WTC11 (cell line): ENCODE data around the gene ARHGAP6. TPM values are rescaled to one million over a fixed set of nuclear protein-coding genes. Genes with fewer than 3 reads are reported as not detected.

Experiments used
- ATAC-seq: fragments of 200-7000 bp; cut with Tn5 transposase; 2 replicates; pipeline ENCODE4 v1.10.0; 2021; ENCODE audit warnings: mild to moderate bottlenecking, moderate library complexity
- CTCF ChIA-PET: fragments of 300-600 bp; sonication (Branson Sonifier 250); formaldehyde crosslinking; loops from one replicate; lab custom pipeline; 2021; ENCODE audit warnings: antibody characterized with exemption; lab: Charles Lee
- POLR2A ChIA-PET: fragments of 350-600 bp; sonication (Branson Sonifier 250); formaldehyde crosslinking; loops from one replicate; lab custom pipeline; 2021; ENCODE audit warnings: antibody characterized with exemption; lab: Charles Lee
- DNase-seq: peaks from one replicate; pipeline ENCODE4 v3.0.0; 2021; ENCODE audit warnings: low spot score
- H3K27ac Mint-ChIP-seq: 2 replicates; pipeline ENCODE4 v1.8.0; 2021; ENCODE audit warnings: mixed read lengths
- H3K27me3 Mint-ChIP-seq: 2 replicates; pipeline ENCODE4 v1.8.0; 2021; ENCODE audit warnings: low read depth, mild to moderate bottlenecking, moderate library complexity, mixed read lengths
- H3K36me3 Mint-ChIP-seq: 2 replicates; pipeline ENCODE4 v1.8.0; 2021; ENCODE audit warnings: mixed read lengths
- H3K4me1 Mint-ChIP-seq: 2 replicates; pipeline ENCODE4 v1.8.0; 2022; ENCODE audit warnings: mixed read lengths
- H3K4me3 Mint-ChIP-seq: 2 replicates; pipeline ENCODE4 v1.8.0; 2021; ENCODE audit warnings: mild to moderate bottlenecking, moderate library complexity, mixed read lengths
- H3K9me3 Mint-ChIP-seq: 2 replicates; pipeline ENCODE4 v1.8.0; 2021; ENCODE audit warnings: mixed read lengths
- ATF1 ChIP-seq: sonication (generic); formaldehyde crosslinking; IDR thresholded peaks from 2 replicates; pipeline ENCODE4 v1.8.1; 2023; ENCODE audit warnings: mild to moderate bottlenecking, moderate library complexity, missing genetic modification reagents
- CBFB ChIP-seq: sonication (generic); formaldehyde crosslinking; IDR thresholded peaks from 2 replicates; pipeline ENCODE4 v1.8.1; 2022; ENCODE audit warnings: mild to moderate bottlenecking, low read depth, missing genetic modification reagents
- CREB1 ChIP-seq: sonication (generic); formaldehyde crosslinking; IDR thresholded peaks from 2 replicates; pipeline ENCODE4 v1.8.0; 2023; ENCODE audit warnings: mild to moderate bottlenecking, missing genetic modification reagents
- ESRRA ChIP-seq: sonication (generic); formaldehyde crosslinking; IDR thresholded peaks from 2 replicates; pipeline ENCODE4 v1.8.1; 2022; ENCODE audit warnings: mild to moderate bottlenecking, missing genetic modification reagents, borderline replicate concordance
- FOXJ3 ChIP-seq: sonication (generic); formaldehyde crosslinking; IDR thresholded peaks from 2 replicates; pipeline ENCODE4 v1.9.0; 2021; ENCODE audit warnings: missing genetic modification reagents, mild to moderate bottlenecking, borderline replicate concordance
- FOXK1 ChIP-seq: sonication (generic); formaldehyde crosslinking; IDR thresholded peaks from 2 replicates; pipeline ENCODE4 v1.8.0; 2022; ENCODE audit warnings: mild to moderate bottlenecking, moderate library complexity, missing genetic modification reagents
- GRHL2 ChIP-seq: fragments of 250-450 bp; sonication (Bioruptor Pico); IDR thresholded peaks from 2 replicates; pipeline ENCODE4 v1.8.0; 2022; ENCODE audit warnings: mild to moderate bottlenecking, moderate library complexity; ENCODE audit not compliant: insufficient replicate concordance, severe bottlenecking
- HMGA2 ChIP-seq: fragments of 250-450 bp; sonication (Bioruptor Pico); IDR thresholded peaks from 2 replicates; pipeline ENCODE4 v1.4.0; 2021; ENCODE audit warnings: mild to moderate bottlenecking, moderate library complexity
- KAT7 ChIP-seq: sonication (generic); formaldehyde crosslinking; IDR thresholded peaks from 2 replicates; pipeline ENCODE4 v1.8.1; 2023; ENCODE audit warnings: missing genetic modification reagents, mild to moderate bottlenecking, borderline replicate concordance
- MXD4 ChIP-seq: fragments of 250-450 bp; sonication (Bioruptor Pico); IDR thresholded peaks from 2 replicates; pipeline ENCODE4 v1.8.0; 2021; ENCODE audit warnings: mild to moderate bottlenecking, moderate library complexity, borderline replicate concordance
- NFYB ChIP-seq: sonication (generic); formaldehyde crosslinking; conservative IDR thresholded peaks from 2 replicates; pipeline ENCODE4 v1.8.0; 2022; ENCODE audit warnings: low read depth, missing genetic modification reagents
- SOX15 ChIP-seq: fragments of 250-450 bp; sonication (Bioruptor Pico); IDR thresholded peaks from 2 replicates; pipeline ENCODE4 v1.9.0; 2021; ENCODE audit warnings: mild to moderate bottlenecking
- SP1 ChIP-seq: sonication (generic); formaldehyde crosslinking; conservative IDR thresholded peaks from 2 replicates; pipeline ENCODE4 v1.8.1; 2022; ENCODE audit warnings: missing genetic modification reagents
- TCF7 ChIP-seq: sonication (generic); formaldehyde crosslinking; IDR thresholded peaks from 2 replicates; pipeline ENCODE4 v1.8.0; 2022; ENCODE audit warnings: mild to moderate bottlenecking, low read depth, missing genetic modification reagents, moderate library complexity
- ZNF138 ChIP-seq: sonication (generic); formaldehyde crosslinking; conservative IDR thresholded peaks from 2 replicates; pipeline ENCODE4 v1.8.1; 2022; ENCODE audit warnings: mild to moderate bottlenecking, moderate library complexity, missing genetic modification reagents
- ZNF219 ChIP-seq: sonication (generic); formaldehyde crosslinking; IDR thresholded peaks from 2 replicates; pipeline ENCODE4 v1.8.0; 2023; ENCODE audit warnings: missing genetic modification reagents, mild to moderate bottlenecking, borderline replicate concordance
- ZNF232 ChIP-seq: sonication (generic); formaldehyde crosslinking; IDR thresholded peaks from 2 replicates; pipeline ENCODE4 v1.8.0; 2022; ENCODE audit warnings: mild to moderate bottlenecking, missing genetic modification reagents
- ZNF263 ChIP-seq: sonication (generic); formaldehyde crosslinking; IDR thresholded peaks from 2 replicates; pipeline ENCODE4 v1.8.1; 2022; ENCODE audit warnings: low read depth, mild to moderate bottlenecking, moderate library complexity, missing genetic modification reagents
- ZNF317 ChIP-seq: sonication (generic); formaldehyde crosslinking; IDR thresholded peaks from 2 replicates; pipeline ENCODE4 v1.8.1; 2023; ENCODE audit warnings: low read depth, mild to moderate bottlenecking, moderate library complexity, missing genetic modification reagents, borderline replicate concordance
- ZNF396 ChIP-seq: fragments of 250-450 bp; sonication (Bioruptor Pico); IDR thresholded peaks from 2 replicates; pipeline ENCODE4 v1.8.0; 2021; ENCODE audit warnings: mild to moderate bottlenecking, moderate library complexity, borderline replicate concordance
- ZNF416 ChIP-seq: fragments of 250-450 bp; sonication (Bioruptor Pico); IDR thresholded peaks from 2 replicates; pipeline ENCODE4 v1.9.0; 2021; ENCODE audit warnings: mild to moderate bottlenecking, inconsistent platforms
- ZNF423 ChIP-seq: fragments of 250-450 bp; sonication (Bioruptor Pico); IDR thresholded peaks from 2 replicates; pipeline ENCODE4 v2.1.2; 2022; ENCODE audit warnings: mild to moderate bottlenecking, moderate library complexity
- ZNF671 ChIP-seq: fragments of 250-450 bp; sonication (Bioruptor Pico); IDR thresholded peaks from 2 replicates; pipeline ENCODE4 v1.8.0; 2021; ENCODE audit warnings: mild to moderate bottlenecking
- total RNA-seq: library from RNA; stranded (reverse); gene quantifications from 3 replicates; pipeline ENCODE4 v1.2.3, GENCODE V29; 2021
- TF ChIP-seq, protein P1 (sequence below): sonication (generic); formaldehyde crosslinking; IDR thresholded peaks from 2 replicates; pipeline ENCODE4 v1.8.0; 2022; ENCODE audit warnings: mild to moderate bottlenecking, missing genetic modification reagents
- TF ChIP-seq, protein P2 (sequence below): fragments of 250-450 bp; sonication (Bioruptor Pico); conservative IDR thresholded peaks from 2 replicates; pipeline ENCODE4 v1.9.0; 2021; ENCODE audit warnings: mild to moderate bottlenecking
- TF ChIP-seq, protein P3 (sequence below): fragments of 200-600 bp; IDR thresholded peaks from 2 replicates; pipeline ENCODE4 v1.8.0; 2022; ENCODE audit warnings: antibody characterized with exemption
- TF ChIP-seq, protein P4 (sequence below): sonication (generic); formaldehyde crosslinking; IDR thresholded peaks from 2 replicates; pipeline ENCODE4 v1.8.1; 2022; ENCODE audit warnings: missing genetic modification reagents, borderline replicate concordance
- TF ChIP-seq, protein P5 (sequence below): fragments of 250-450 bp; sonication (Bioruptor Pico); IDR thresholded peaks from 2 replicates; pipeline ENCODE4 v1.8.0; 2021; ENCODE audit warnings: mild to moderate bottlenecking

Gene ARHGAP6
- total RNA-seq, 1 experiment from 2014 or later = 1.0 TPM

DNA sequence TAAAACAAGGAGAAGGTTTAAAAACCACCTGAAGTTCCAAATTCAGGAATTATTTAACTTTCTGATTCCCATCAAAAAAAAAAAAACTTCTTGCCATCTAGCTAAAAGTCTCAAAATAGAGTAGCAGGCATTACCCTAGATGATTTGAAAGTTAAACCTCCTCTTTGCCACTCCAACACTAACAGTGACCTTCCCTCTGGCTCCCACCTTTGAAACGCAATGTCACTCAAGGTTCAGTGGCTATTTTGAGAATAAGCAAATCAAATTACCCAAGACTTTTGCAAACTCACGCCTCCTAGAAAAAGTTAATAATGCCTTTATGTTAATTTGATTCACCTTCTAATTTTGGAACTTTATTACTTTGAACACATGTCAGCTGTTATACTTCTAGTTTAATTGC is 103.2 kb downstream of the ARHGAP6 start:
- Mint-ChIP-seq H3K4me3 (no peak overlapping the region), H3K9me3 (no peaks in the 10 kb centered on the region), H3K36me3 (no peaks in the 10 kb centered on the region), H3K27me3 (peaks cover 93% of the 10 kb centered on the region), H3K4me1 (peaks cover 9% of the 10 kb centered on the region), H3K27ac (no peak overlapping the region)
- DNase-seq (no peak), ATAC-seq (no peak)
- TF ChIP-seq KAT7 (CRISPR knock-in tag) = no peak
- no peak for TF ChIP-seq ZNF219
- no peak for TF ChIP-seq GRHL2 (CRISPR knock-in tag)
- no peak for TF ChIP-seq ESRRA
- TF ChIP-seq, protein P1, sequence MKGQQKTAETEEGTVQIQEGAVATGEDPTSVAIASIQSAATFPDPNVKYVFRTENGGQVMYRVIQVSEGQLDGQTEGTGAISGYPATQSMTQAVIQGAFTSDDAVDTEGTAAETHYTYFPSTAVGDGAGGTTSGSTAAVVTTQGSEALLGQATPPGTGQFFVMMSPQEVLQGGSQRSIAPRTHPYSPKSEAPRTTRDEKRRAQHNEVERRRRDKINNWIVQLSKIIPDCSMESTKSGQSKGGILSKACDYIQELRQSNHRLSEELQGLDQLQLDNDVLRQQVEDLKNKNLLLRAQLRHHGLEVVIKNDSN = no peak
- TF ChIP-seq ZNF232 (CRISPR knock-in tag) = no peak
- no peak for TF ChIP-seq ATF1 (CRISPR knock-in tag)
- TF ChIP-seq ZNF423 (CRISPR knock-in tag) = no peak
- no peak for TF ChIP-seq NFYB (CRISPR knock-in tag)
- no peak for TF ChIP-seq ZNF671 (CRISPR knock-in tag)
- TF ChIP-seq HMGA2 (CRISPR knock-in tag) = no peak
- no peak for TF ChIP-seq FOXK1 (CRISPR knock-in tag)
- TF ChIP-seq ZNF138 (CRISPR knock-in tag) = no peak
- TF ChIP-seq CBFB (CRISPR knock-in tag) = no peak
- no peak for TF ChIP-seq TCF7 (CRISPR knock-in tag)
- TF ChIP-seq SOX15 (CRISPR knock-in tag) = no peak
- TF ChIP-seq SP1 = no peak
- TF ChIP-seq, protein P2, sequence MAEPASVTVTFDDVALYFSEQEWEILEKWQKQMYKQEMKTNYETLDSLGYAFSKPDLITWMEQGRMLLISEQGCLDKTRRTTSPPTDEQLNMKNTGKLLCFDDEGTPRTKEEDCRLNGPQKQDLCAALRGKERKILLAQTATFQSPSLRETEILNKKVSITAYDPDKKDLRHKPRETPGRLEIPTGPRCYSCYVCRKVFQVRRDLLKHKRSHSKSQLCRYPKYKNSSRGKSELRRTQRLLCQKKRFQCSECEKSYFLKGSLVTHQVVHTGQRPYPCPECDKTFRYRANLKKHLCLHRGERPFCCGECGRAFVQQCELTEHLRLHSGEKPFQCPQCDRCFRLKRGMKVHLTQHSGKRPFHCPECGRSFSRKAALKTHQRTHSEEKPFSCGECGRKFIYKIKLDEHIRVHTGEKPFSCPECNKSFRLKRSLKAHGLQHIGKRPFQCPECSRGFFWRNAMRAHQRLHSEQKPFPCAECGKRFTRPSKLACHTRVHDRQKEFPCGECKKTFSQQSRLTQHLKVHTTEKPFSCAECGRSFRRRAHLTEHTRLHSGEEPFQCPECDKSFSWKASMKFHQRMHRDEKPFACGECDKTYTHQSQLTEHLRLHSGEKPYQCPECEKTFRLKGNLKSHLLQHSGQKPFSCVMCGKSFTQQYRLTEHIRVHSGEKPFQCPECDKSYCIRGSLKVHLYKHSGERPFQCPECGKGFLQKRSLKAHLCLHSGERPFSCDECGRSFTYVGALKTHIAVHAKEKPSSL (CRISPR knock-in tag) = no peak
- TF ChIP-seq ZNF317 (CRISPR knock-in tag) = no peak
- POLR2A ChIA-PET = no interaction called here
- CTCF ChIA-PET = no interaction called here

DNA sequence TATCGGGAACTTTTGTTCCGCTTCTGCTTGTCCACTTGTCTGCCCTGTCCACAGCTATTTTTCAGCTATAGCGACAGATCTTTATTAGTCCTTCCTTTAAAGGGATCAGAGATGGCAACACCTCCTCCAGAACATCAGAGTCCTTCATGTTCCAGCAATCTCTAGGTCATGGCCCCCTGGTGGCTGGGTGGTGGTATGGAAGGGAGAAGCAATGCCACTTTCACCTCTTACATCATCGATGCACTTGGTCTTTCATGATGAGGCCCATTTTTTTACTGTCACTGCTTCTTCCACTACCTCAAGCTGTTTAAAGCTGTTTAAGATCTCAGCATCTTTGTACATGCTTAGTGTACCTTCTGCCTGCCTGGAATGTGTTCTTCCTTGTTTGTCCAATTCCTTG is 106.7 kb downstream of the ARHGAP6 start:
- DNase-seq (peak; percentile 39), ATAC-seq (peak; percentile 43; the same call in 1 of the 2 replicates)
- no peaks in the 10 kb centered on the region for H3K4me1 Mint-ChIP-seq
- peaks cover 94% of the 10 kb centered on the region for H3K27me3 Mint-ChIP-seq
- POLR2A ChIA-PET = no interaction called here
- H3K36me3 Mint-ChIP-seq = no peaks in the 10 kb centered on the region
- TF ChIP-seq, protein P3, sequence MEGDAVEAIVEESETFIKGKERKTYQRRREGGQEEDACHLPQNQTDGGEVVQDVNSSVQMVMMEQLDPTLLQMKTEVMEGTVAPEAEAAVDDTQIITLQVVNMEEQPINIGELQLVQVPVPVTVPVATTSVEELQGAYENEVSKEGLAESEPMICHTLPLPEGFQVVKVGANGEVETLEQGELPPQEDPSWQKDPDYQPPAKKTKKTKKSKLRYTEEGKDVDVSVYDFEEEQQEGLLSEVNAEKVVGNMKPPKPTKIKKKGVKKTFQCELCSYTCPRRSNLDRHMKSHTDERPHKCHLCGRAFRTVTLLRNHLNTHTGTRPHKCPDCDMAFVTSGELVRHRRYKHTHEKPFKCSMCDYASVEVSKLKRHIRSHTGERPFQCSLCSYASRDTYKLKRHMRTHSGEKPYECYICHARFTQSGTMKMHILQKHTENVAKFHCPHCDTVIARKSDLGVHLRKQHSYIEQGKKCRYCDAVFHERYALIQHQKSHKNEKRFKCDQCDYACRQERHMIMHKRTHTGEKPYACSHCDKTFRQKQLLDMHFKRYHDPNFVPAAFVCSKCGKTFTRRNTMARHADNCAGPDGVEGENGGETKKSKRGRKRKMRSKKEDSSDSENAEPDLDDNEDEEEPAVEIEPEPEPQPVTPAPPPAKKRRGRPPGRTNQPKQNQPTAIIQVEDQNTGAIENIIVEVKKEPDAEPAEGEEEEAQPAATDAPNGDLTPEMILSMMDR = no peak
- no peak for TF ChIP-seq ZNF423 (CRISPR knock-in tag)
- no peak for TF ChIP-seq SOX15 (CRISPR knock-in tag)
- TF ChIP-seq, protein P4, sequence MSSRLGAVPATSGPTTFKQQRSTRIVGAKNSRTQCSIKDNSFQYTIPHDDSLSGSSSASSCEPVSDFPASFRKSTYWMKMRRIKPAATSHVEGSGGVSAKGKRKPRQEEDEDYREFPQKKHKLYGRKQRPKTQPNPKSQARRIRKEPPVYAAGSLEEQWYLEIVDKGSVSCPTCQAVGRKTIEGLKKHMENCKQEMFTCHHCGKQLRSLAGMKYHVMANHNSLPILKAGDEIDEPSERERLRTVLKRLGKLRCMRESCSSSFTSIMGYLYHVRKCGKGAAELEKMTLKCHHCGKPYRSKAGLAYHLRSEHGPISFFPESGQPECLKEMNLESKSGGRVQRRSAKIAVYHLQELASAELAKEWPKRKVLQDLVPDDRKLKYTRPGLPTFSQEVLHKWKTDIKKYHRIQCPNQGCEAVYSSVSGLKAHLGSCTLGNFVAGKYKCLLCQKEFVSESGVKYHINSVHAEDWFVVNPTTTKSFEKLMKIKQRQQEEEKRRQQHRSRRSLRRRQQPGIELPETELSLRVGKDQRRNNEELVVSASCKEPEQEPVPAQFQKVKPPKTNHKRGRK (CRISPR knock-in tag) = no peak
- no peak for TF ChIP-seq ZNF219
- no peak for TF ChIP-seq FOXJ3 (CRISPR knock-in tag)
- TF ChIP-seq, protein P5, sequence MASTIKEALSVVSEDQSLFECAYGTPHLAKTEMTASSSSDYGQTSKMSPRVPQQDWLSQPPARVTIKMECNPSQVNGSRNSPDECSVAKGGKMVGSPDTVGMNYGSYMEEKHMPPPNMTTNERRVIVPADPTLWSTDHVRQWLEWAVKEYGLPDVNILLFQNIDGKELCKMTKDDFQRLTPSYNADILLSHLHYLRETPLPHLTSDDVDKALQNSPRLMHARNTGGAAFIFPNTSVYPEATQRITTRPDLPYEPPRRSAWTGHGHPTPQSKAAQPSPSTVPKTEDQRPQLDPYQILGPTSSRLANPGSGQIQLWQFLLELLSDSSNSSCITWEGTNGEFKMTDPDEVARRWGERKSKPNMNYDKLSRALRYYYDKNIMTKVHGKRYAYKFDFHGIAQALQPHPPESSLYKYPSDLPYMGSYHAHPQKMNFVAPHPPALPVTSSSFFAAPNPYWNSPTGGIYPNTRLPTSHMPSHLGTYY = no peak
- no peak for TF ChIP-seq ZNF416 (CRISPR knock-in tag)
- no peak for TF ChIP-seq SP1
- no peak for TF ChIP-seq ZNF263 (CRISPR knock-in tag)
- TF ChIP-seq ZNF396 (CRISPR knock-in tag) = no peak
- no peak for TF ChIP-seq GRHL2 (CRISPR knock-in tag)
- no peak for TF ChIP-seq ATF1 (CRISPR knock-in tag)
- no peak for TF ChIP-seq HMGA2 (CRISPR knock-in tag)
- TF ChIP-seq MXD4 (CRISPR knock-in tag) = no peak
- no peak for TF ChIP-seq CREB1 (CRISPR knock-in tag)
- H3K9me3 Mint-ChIP-seq = no peaks in the 10 kb centered on the region
- no peak overlapping the region for H3K27ac Mint-ChIP-seq
- CTCF ChIA-PET = interaction anchor here (0.6 kb wide), 2 partner anchors 90 to 159 kb away, joined by 3 to 4 read pairs; no protein-coding TSS in a partner anchor
- H3K4me3 Mint-ChIP-seq = no peak overlapping the region
